Erythroblast (primary cell): Measurements from ENCODE around the gene TMEM108.

Experiments
- GATA1 ChIP-seq: IDR thresholded peaks from 2 replicates; pipeline ENCODE4 v1.6.1; 2011; ENCODE audit warnings: low read depth, mild to moderate bottlenecking, control low read depth, low read length, moderate library complexity
- POLR2A ChIP-seq: IDR thresholded peaks from 2 replicates; pipeline ENCODE4 v1.6.1; 2011; ENCODE audit warnings: mild to moderate bottlenecking, low read length

GRCh38 chr3:133419151-133419909, 381.1 kb downstream of the TMEM108 start:
- TF ChIP-seq POLR2A = no peak
- no peak for TF ChIP-seq GATA1
